ENCODE results near the gene AGRP.
A peak's percentile ranks its signal among the peaks of the same experiment; 100 is the strongest.

AGRP gene

DNA sequence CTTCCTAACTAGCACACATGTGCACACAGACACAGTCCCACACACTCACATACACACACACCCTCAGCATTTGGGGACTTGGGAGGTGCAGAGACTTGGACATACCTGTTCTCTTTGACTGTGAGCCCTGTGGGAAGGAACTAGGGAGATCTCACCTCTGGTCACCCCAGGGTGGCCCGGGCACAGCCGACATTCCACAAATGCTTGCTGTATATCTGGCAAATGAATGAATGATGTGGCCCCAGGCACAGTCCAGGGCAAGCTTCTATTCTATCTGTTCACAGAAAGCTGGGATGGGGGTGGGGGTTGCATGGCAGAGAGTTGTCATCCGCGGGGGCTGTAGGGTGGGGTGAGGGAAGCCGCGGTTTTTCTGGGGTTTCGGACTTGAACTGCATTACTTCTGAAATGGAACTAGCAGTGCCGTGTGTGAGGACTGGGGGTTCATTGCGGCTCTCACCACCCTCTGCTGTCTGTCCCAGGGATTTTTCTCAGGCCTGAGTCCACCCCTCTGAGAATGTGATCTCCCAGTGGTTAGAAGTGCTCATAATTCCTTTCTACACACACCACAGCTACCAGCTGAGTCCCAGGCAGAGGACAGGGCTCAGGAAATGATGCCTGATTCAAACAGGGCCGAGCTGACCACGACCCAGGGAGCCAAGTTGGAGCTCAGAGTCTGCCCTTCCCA, 42.0 kb upstream of the AGRP start:
- no peak overlapping the region for H2BK5ac ChIP-seq (ENCODE audit: low read length)
- no peak overlapping the region for H3K14ac ChIP-seq (ENCODE audit: low read length)
- H3K4ac ChIP-seq (ENCODE audit: low read length), result no peak overlapping the region
- peak overlapping the region; percentile 72 for H3K9ac ChIP-seq (ENCODE audit: low read depth, low read length, poor library complexity)
- H2BK15ac ChIP-seq (ENCODE audit: low read length), result peak overlapping the region; percentile 30
- no peaks in the 10 kb centered on the region for H3K79me1 ChIP-seq (ENCODE audit: low read depth, low read length)
- H3K36me3 ChIP-seq (replicated peaks in 1 of 2; ENCODE audit: control insufficient read depth in 2 of 2, insufficient read depth in 2 of 2, low read length in 2 of 2), result no peaks in the 10 kb centered on the region
- peaks cover 12 to 15% of the 10 kb centered on the region in 2 donors for H3K4me1 ChIP-seq (ENCODE audit: control insufficient read depth in 2 of 2, insufficient read depth in 1 of 2, low read depth in 1 of 2, low read length in 2 of 2)
- H3K9me3 ChIP-seq (replicated peaks in 1 of 2; ENCODE audit: control insufficient read depth in 2 of 2, insufficient read depth in 1 of 2, low read depth in 1 of 2, low read length in 2 of 2), result no peaks in the 10 kb centered on the region
- no peak overlapping the region for H3K4me2 ChIP-seq (ENCODE audit: insufficient read depth, low read length, poor library complexity, severe bottlenecking)
- no peak overlapping the region for H3K23ac ChIP-seq (ENCODE audit: low read depth, low read length, poor library complexity)
- no peak overlapping the region for H3K4me3 ChIP-seq (ENCODE audit: low read length in 2 of 2)
- no peak overlapping the region for H4K91ac ChIP-seq (ENCODE audit: low read depth, low read length, poor library complexity)
- no peak overlapping the region for H2BK12ac ChIP-seq (ENCODE audit: low read length)
- no peak overlapping the region for H3K27ac ChIP-seq (replicated peaks; ENCODE audit: low read length)
- H3K27me3 ChIP-seq (ENCODE audit: control insufficient read depth in 3 of 3, insufficient read depth in 3 of 3, low read depth in 1 of 3, low read length in 3 of 3), result peaks cover 2 to 26% (median 22%) of the 10 kb centered on the region in 3 experiments
- H4K8ac ChIP-seq (ENCODE audit: low read depth, low read length), result no peak overlapping the region
- no CpG with 5 or more reads among the region's 11 CpGs for WGBS, 2 donors (ENCODE audit: extremely low coverage in 2 of 2, insufficient read length in 2 of 2, insufficient replicate concordance in 1 of 2)
- no peak overlapping the region for H2BK120ac ChIP-seq (ENCODE audit: low read depth, low read length)
- no peak overlapping the region for H2AFZ ChIP-seq (ENCODE audit: low read length)
- H2AK5ac ChIP-seq (ENCODE audit: low read depth, low read length), result no peak overlapping the region
- H3K18ac ChIP-seq (ENCODE audit: low read length), result no peak overlapping the region
- DNase-seq (ENCODE audit: low spot score), result no peak

DNA sequence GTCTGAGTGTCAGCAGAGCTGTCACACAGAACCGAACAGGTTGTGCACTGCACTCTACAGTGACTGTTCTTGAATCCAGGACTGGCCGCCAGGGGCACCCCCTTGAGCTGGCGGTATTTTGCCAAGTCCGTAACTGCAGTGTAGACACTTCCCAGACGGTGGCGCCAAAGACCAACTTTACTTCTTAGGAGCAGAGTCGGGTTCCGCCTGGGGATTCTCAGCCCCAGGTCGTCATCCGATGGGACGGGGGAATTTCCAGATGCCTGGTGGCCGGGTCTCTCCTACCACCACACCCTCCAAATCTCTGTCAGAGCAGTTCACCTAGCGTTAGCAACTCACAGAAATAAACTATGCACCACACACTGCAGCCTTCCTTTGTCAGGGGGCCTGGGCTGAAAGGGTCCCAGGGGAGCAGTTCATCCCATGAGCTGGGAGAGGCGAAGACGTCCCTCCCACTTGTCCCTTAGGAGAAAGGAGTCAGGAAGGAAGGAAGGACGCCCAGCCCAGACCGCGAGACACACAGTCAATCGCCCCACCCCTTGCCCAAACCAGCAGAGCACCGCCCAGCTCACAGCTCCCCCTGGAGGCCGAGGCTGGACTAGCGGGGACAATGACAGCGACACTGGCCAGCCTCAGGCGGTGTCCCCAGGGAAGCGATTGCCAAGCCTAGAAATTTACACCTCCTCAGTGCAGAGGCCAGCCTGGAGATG, 37.9 kb upstream of the AGRP start:
- Histone ChIP-seq H3K18ac (ENCODE audit: low read length) (peak overlapping the region; percentile 91), H3K14ac (ENCODE audit: low read length) (no peak overlapping the region), H3K23ac (ENCODE audit: low read depth, low read length, poor library complexity) (no peak overlapping the region), H3K36me3 (replicated peaks in 1 of 2; ENCODE audit: control insufficient read depth in 2 of 2, insufficient read depth in 2 of 2, low read length in 2 of 2) (no peaks in the 10 kb centered on the region), H3K9me3 (replicated peaks in 1 of 2; ENCODE audit: control insufficient read depth in 2 of 2, insufficient read depth in 1 of 2, low read depth in 1 of 2, low read length in 2 of 2) (no peaks in the 10 kb centered on the region), H4K8ac (ENCODE audit: low read depth, low read length) (no peak overlapping the region), H4K91ac (ENCODE audit: low read depth, low read length, poor library complexity) (no peak overlapping the region), H3K4ac (ENCODE audit: low read length) (no peak overlapping the region), H3K9ac (ENCODE audit: low read depth, low read length, poor library complexity) (peak overlapping the region; percentile 85), H2BK5ac (ENCODE audit: low read length) (no peak overlapping the region), H3K79me1 (ENCODE audit: low read depth, low read length) (no peaks in the 10 kb centered on the region), H3K4me1 (ENCODE audit: control insufficient read depth in 2 of 2, insufficient read depth in 1 of 2, low read depth in 1 of 2, low read length in 2 of 2) (peaks cover 0 to 2% of the 10 kb centered on the region in 2 donors), H2AFZ (ENCODE audit: low read length) (peak overlapping the region; percentile 91), H2AK5ac (ENCODE audit: low read depth, low read length) (no peak overlapping the region), H2BK120ac (ENCODE audit: low read depth, low read length) (no peak overlapping the region), H2BK15ac (ENCODE audit: low read length) (no peak overlapping the region), H3K4me3 (ENCODE audit: low read length in 2 of 2) (peak overlapping the region; percentile 44 to 74), H3K27ac (replicated peaks; ENCODE audit: low read length) (peak overlapping the region; percentile 47), H3K4me2 (ENCODE audit: insufficient read depth, low read length, poor library complexity, severe bottlenecking) (peak overlapping the region; percentile 81), H3K27me3 (ENCODE audit: control insufficient read depth in 3 of 3, insufficient read depth in 3 of 3, low read depth in 1 of 3, low read length in 3 of 3) (peaks cover 2 to 18% (median 17%) of the 10 kb centered on the region in 3 experiments), H2BK12ac (ENCODE audit: low read length) (no peak overlapping the region)
- no CpG with 5 or more reads among the region's 25 CpGs for WGBS, 2 donors (ENCODE audit: extremely low coverage in 2 of 2, insufficient read length in 2 of 2, insufficient replicate concordance in 1 of 2)
- peak; percentile 99 for DNase-seq (ENCODE audit: low spot score)

DNA sequence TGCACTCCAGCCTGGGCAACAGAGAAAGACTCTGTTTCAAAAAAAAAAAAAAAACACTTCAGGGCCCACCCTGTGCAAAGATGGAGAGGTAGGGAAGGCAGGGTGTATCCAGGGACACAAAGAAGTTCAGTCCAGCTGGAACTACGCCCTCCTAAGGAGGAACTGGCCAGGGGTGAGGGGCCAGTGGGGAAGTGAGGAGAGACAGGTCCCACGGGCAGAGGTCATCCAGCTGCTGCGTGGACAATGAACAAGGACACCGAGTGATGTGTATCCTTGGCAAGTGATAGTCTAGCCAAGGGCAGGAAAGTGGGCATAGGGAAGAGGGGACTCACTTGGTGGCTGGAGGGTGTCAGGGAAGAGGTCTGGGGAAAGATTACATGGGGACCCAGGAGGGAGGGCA, 35.9 kb upstream of the AGRP start:
- H3K4me3 ChIP-seq (ENCODE audit: low read length in 2 of 2), result no peak overlapping the region

DNA sequence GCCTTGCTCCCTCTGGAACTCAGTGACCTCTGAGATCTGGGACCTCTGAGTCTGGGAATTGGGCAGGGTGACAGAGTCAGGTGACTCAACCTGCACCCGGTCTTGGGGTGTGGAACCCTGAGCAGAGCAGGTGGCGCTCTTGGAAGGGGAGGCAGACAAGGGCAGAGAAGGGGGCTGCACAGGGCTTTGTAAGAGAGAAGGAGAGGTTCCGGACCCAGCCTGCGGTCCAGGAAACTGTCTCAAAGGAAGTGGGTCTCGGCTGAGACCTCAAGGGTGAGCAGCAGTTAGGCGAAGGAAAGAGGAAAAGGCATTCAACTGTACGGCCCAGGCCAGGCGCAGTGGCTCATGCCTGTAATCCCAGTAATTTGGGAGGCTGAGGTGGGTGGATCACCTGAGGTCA, 35.3 kb upstream of the AGRP start:
- no peak overlapping the region for H4K91ac ChIP-seq (ENCODE audit: low read depth, low read length, poor library complexity)
- H3K36me3 ChIP-seq (replicated peaks in 1 of 2; ENCODE audit: control insufficient read depth in 2 of 2, insufficient read depth in 2 of 2, low read length in 2 of 2), result no peaks in the 10 kb centered on the region
- H2BK120ac ChIP-seq (ENCODE audit: low read depth, low read length), result no peak overlapping the region
- H2AFZ ChIP-seq (ENCODE audit: low read length), result no peak overlapping the region
- H3K14ac ChIP-seq (ENCODE audit: low read length), result no peak overlapping the region
- H3K27ac ChIP-seq (replicated peaks; ENCODE audit: low read length), result no peak overlapping the region
- no peak for DNase-seq (ENCODE audit: low spot score)
- H3K9me3 ChIP-seq (replicated peaks in 1 of 2; ENCODE audit: control insufficient read depth in 2 of 2, insufficient read depth in 1 of 2, low read depth in 1 of 2, low read length in 2 of 2), result no peaks in the 10 kb centered on the region
- H3K9ac ChIP-seq (ENCODE audit: low read depth, low read length, poor library complexity), result peak overlapping the region; percentile 12
- H3K79me1 ChIP-seq (ENCODE audit: low read depth, low read length), result no peaks in the 10 kb centered on the region
- H2BK5ac ChIP-seq (ENCODE audit: low read length), result no peak overlapping the region
- peak overlapping the region; percentile 81 for H2BK15ac ChIP-seq (ENCODE audit: low read length)
- no peak overlapping the region for H2BK12ac ChIP-seq (ENCODE audit: low read length)
- no peaks in the 10 kb centered on the region for H3K4me1 ChIP-seq (ENCODE audit: control insufficient read depth in 2 of 2, insufficient read depth in 1 of 2, low read depth in 1 of 2, low read length in 2 of 2)
- WGBS, 2 donors (ENCODE audit: extremely low coverage in 2 of 2, insufficient read length in 2 of 2, insufficient replicate concordance in 1 of 2), result no CpG with 5 or more reads among the region's 8 CpGs
- no peak overlapping the region for H3K4me2 ChIP-seq (ENCODE audit: insufficient read depth, low read length, poor library complexity, severe bottlenecking)
- H3K4me3 ChIP-seq (ENCODE audit: low read length in 2 of 2), result no peak overlapping the region
- H3K23ac ChIP-seq (ENCODE audit: low read depth, low read length, poor library complexity), result no peak overlapping the region
- H4K8ac ChIP-seq (ENCODE audit: low read depth, low read length), result no peak overlapping the region
- peak overlapping the region; percentile 37 for H3K4ac ChIP-seq (ENCODE audit: low read length)
- H3K27me3 ChIP-seq (ENCODE audit: control insufficient read depth in 3 of 3, insufficient read depth in 3 of 3, low read depth in 1 of 3, low read length in 3 of 3), result peaks cover 0 to 4% (median 3%) of the 10 kb centered on the region in 3 experiments
- H2AK5ac ChIP-seq (ENCODE audit: low read depth, low read length), result peak overlapping the region; percentile 81
- H3K18ac ChIP-seq (ENCODE audit: low read length), result no peak overlapping the region

More for the DNA sequence above, 35.9 kb upstream of the AGRP start:
- H3K27ac ChIP-seq (replicated peaks; ENCODE audit: low read length), result no peak overlapping the region
- no peaks in the 10 kb centered on the region for H3K9me3 ChIP-seq (replicated peaks in 1 of 2; ENCODE audit: control insufficient read depth in 2 of 2, insufficient read depth in 1 of 2, low read depth in 1 of 2, low read length in 2 of 2)
- H2AK5ac ChIP-seq (ENCODE audit: low read depth, low read length), result no peak overlapping the region
- H4K8ac ChIP-seq (ENCODE audit: low read depth, low read length), result no peak overlapping the region
- no peak overlapping the region for H3K14ac ChIP-seq (ENCODE audit: low read length)
- H3K79me1 ChIP-seq (ENCODE audit: low read depth, low read length), result no peaks in the 10 kb centered on the region
- H3K4me2 ChIP-seq (ENCODE audit: insufficient read depth, low read length, poor library complexity, severe bottlenecking), result no peak overlapping the region
- H2BK12ac ChIP-seq (ENCODE audit: low read length), result peak overlapping the region; percentile 79
- H3K36me3 ChIP-seq (replicated peaks in 1 of 2; ENCODE audit: control insufficient read depth in 2 of 2, insufficient read depth in 2 of 2, low read length in 2 of 2), result no peaks in the 10 kb centered on the region
- peak overlapping the region; percentile 39 for H3K9ac ChIP-seq (ENCODE audit: low read depth, low read length, poor library complexity)
- peak overlapping the region; percentile 82 for H3K23ac ChIP-seq (ENCODE audit: low read depth, low read length, poor library complexity)
- no peak overlapping the region for H2BK120ac ChIP-seq (ENCODE audit: low read depth, low read length)
- H4K91ac ChIP-seq (ENCODE audit: low read depth, low read length, poor library complexity), result no peak overlapping the region
- no peak overlapping the region for H3K18ac ChIP-seq (ENCODE audit: low read length)
- H3K4ac ChIP-seq (ENCODE audit: low read length), result no peak overlapping the region
- DNase-seq (ENCODE audit: low spot score), result no peak
- no peak overlapping the region for H2BK15ac ChIP-seq (ENCODE audit: low read length)
- H2BK5ac ChIP-seq (ENCODE audit: low read length), result no peak overlapping the region
- no CpG with 5 or more reads among the region's 4 CpGs for WGBS, 2 donors (ENCODE audit: extremely low coverage in 2 of 2, insufficient read length in 2 of 2, insufficient replicate concordance in 1 of 2)
- H3K4me1 ChIP-seq (ENCODE audit: control insufficient read depth in 2 of 2, insufficient read depth in 1 of 2, low read depth in 1 of 2, low read length in 2 of 2), result no peaks in the 10 kb centered on the region
- no peak overlapping the region for H2AFZ ChIP-seq (ENCODE audit: low read length)
- H3K27me3 ChIP-seq (ENCODE audit: control insufficient read depth in 3 of 3, insufficient read depth in 3 of 3, low read depth in 1 of 3, low read length in 3 of 3), result peaks cover 0 to 9% (median 6%) of the 10 kb centered on the region in 3 experiments
